NCI-H526 (cell line): ENCODE measurements around the gene ADAM17.
"Not testable (repeated sequence)": the region's sequence is repeated elsewhere in the genome, so short reads cannot be mapped to it uniquely, and the experiment has no call there.

Experiments
- DNase-seq, 2 experiments: peaks; one replicate each; lab custom pipeline; 2025; lab: John Stamatoyannopoulos, UW

The ADAM17 gene

DNA sequence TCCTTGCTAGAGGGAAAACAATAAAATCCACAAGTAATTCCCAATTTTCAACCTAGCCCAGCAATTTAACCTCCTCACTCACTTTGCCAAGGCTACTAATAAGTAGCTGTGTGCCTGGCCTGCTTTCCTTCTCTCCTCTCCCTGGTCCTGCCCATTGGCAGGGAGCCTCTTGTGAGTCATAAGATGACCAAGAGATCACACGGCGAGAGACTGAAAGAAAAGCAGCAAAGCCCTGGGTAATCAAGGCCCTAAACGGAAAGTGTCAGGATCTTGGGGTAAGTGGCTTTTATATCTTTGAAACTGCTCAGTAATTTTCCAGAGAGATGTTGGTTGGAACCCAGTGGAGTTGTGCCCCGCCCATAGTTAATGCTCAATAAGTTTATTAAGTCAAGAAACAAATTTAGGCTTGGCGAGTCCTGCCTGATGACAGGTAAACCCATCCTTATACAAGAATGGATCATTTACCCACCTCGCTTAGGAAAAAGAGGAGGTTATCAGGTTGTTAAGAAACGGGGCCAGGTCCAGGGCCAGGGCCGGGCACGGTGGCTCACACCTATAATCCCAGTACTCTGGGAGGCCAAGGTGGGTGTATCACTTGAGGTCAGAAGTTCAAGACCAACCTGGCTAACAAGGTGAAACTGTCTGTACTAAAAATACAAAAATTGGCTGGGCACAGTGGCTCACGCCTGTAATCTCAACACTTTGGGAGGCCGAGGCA, 10.0 kb upstream of the ADAM17 start:
- DNase-seq, result no peak

DNA sequence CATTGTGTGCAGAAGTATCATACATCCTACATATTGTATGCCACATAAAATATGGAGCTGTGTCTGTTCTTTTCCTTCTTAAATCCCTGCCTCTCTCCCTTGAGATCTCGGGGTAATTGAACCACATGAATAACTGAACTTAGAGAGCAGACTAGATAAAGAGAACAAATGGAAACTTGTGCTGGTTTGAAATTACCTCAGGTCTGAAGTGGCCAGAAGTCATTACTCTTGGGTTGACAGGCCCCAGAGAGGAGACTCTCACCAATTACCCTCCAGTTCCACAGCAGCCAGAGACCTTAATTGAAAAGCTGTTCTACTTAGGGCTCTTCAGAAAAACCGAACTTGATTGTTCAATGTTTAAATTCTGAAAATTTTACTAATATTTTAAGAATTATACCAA, 5.0 kb upstream of the ADAM17 start:
- DNase-seq, result no peak

DNA sequence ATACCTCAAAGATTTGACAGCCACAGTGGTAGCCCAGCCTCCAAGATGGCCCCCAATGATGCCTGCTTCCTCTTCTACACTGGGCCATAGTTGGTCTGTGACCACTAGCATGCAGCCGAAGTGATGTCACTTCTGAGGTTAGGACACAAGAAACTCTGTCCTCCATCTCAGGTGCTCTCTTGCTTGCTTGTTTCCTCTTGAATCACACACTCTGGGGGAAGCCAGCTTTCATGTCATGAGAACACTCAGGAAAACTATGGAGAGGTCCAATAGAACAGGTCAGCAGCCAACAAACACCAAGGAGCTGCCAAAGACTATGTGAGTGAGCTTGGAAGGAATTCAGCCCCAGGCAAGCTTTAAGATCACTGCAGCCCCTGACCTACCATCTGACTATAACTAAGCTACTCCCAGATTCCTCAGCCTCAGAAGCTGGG, 3.3 kb upstream of the ADAM17 start:
- no peak for DNase-seq

DNA sequence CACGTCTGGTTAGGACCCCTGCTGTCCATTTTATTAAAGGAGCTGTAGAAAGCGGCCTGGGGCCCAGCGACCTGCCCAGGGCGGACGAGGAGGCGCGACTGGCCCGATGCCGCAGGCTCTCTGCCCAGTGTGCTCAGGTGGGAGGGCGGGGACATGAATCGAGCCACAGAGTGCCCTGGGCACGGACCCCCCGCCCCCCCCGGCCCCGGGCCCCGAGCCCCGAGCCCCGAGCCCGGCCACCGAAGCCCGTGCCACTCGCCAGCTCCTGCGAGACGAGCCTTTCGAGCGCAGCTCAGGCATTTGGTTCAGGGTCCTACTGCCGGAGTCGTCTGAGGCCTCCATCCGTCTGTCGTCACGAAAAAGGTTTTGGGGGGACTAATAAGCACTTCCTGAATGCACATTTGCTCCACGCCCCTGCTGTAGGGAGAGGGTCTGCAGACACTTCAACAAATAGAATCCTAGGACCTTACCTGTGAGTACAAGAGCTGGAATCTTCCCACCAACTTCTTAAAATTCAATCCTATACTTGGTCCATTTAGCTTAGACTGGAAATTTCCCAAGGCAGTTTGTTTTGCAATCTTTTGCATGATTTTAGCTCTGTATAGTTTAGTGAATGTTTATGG, 602 bp upstream of the ADAM17 start:
- DNase-seq, result peak in 1 of 2 experiments; percentile 77

DNA sequence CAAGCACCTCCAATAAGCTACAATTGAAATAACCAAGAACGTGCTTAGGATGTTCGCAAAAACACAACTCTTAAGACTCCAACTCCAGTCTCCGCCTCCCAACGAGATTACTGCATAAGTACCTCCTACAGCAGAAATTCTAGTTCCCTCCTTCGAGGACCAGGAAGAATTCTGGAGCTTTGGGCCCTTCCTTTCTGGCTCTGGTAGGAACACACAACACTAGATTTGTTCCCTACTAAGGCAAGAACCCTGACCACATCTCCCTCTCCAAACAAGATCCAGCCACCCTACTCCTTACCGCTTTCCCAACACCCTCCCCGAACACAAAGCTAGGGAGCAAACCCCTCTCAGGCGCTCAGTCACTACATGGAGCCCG, 721 bp downstream of the ADAM17 start:
- DNase-seq, result peak in 1 of 2 experiments; percentile 45

DNA sequence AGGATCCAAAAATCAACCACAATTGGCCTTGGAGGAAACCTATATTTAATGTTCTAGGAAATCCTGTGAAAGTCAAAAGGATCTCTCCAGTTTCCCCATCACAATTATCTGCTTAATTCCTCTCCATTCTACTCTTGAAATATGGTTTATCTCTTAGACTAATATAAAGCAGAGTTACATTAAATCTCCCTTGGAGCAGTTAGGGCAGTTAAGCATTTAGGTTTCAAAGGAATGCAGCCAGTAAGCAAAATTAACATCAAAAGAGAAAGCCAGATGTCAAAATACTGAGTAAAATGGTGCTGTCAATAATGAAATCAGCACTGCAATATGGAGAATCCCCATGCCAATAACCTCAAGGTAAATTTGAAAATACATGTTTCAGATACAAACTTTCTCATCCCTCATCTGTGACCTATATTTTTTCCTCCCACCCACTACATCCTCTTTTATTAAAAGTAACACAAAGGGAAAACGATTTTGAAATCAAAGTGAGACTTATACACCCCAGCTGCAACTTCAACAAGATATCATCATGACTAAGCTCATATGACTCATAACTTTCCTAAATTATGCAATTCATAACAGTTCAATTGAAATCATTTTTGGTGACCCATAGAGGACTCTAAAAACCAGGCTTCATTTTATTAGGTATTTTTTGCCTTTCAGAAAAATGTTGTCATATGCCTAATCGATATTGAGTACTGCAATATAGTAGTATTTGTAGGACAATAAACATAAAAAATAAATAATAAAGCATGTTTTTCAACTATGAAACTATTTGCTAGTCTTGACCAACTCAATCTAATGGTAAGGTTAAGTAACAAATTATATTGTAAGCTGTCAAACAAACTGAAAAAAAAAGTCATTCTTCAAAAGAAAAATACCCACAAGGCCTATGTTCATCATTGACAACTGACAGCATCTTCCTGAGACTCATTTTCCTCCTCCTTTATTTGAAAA, 3.1 kb downstream of the ADAM17 start:
- DNase-seq, result no peak

DNA sequence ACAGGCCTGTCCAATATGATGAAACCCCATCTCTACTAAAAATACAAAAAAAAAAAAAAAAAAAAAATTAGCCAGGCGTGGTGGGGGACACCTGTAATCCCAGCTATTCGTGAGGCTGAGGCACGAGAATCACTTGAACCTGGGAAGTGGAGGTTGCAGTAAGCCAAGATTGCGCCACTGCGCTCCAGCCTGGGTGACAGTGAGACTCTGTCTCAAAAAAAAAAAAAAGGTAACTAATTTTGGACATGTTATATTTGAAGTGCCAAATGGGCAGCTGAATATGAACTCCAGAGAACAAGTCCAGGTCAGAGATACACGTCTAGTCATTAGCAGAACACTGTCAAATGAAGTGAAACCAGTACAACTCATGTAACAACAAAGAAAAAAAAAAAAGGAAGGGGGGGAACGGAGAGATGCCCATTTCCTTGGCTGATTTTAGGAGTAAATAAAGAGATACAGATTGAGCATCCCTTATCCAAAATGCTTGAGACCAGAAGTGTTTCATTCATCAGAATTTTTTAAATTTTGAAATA, 4.7 kb downstream of the ADAM17 start:
- not testable (repeated sequence) for DNase-seq

DNA sequence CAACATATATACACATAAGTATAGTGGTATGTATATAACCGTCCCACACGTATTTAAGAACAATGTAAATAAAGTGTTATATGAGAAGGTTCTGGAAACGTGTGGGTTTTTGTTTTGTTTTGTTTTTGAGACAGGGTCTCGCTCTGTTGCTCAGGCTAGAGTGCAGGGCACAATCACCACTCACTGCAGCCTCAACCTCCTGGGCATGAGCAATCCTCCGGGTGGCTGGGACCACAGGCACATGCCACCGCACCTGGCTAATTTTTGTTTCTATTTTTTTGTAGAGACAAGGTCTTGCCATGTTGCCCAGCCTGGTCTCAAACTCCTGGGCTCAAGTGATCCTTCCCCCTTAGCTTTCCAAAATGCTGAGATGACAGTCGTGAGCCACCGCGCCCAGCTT, 6.2 kb downstream of the ADAM17 start:
- no peak for DNase-seq

DNA sequence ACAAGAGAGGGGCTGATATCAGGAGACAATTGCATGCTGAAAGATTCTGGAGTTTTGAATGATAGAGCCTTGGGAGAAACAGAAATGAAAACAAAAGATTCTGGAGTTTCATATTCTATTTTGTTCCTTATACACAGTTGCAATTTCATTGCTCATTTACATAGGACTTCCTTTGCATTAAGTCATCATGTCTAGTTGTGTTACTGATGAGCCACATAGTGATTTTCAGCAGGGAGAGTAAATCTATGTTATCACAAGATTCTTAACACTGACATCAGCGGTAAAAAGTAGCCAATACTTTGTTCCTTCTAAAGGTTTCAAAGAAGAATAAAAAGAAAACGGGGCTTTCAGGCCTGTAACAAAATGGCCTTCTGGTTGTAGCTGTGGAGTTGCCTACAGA, 7.1 kb downstream of the ADAM17 start:
- no peak for DNase-seq

DNA sequence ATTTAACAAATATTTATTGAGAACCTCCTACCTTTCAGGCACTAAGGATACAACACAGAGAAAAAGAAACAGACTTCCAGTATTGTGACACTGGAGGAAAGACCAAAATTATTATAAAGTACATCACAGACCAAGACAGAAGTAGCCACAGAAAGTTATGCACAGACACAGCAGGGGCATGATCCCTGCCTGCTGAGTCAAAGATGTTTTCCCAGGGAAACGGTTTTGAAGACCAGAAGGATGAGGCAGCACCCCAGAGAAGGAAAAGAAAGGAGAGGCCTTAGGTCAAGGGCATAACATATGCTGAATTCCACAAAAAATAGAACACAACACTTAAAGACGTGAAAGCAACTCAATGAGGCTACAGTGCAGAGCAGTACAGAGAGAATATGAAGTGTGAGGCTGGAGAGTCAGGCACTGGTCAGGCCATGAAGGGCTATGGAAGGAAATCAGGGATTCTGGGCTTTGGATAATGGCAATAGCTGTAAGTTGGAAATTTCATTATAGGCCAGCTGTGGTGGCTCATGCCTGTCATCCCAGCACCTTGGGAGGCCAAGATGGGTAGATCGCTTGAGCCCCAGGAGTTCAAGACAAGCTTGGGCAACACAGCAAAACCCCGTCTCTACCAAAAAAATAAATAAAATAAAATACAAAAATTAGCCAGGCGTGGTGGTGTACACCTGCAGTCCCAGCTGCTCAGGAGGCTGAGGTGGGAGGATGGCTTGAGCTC, 8.2 kb downstream of the ADAM17 start:
- DNase-seq, result no peak

DNA sequence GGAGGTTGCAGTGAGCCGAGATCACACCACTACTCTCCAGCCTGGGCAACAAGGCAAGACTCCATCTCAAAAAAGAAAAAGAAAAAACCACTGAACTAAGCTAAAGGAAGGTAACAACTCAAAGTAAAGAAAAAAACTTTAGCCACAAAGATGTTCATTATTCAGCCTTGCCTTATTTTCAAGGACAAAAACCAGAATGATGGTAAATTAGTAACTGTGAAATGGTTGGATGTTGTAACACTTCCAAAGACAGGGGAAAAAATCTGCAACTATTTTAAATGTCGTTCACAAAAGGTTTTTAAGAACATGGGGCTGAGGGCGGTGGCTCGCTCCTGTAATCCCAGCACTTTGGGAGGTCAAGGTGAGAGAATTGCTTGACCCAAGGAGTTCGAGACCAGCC, 10.1 kb downstream of the ADAM17 start:
- DNase-seq, result no peak

DNA sequence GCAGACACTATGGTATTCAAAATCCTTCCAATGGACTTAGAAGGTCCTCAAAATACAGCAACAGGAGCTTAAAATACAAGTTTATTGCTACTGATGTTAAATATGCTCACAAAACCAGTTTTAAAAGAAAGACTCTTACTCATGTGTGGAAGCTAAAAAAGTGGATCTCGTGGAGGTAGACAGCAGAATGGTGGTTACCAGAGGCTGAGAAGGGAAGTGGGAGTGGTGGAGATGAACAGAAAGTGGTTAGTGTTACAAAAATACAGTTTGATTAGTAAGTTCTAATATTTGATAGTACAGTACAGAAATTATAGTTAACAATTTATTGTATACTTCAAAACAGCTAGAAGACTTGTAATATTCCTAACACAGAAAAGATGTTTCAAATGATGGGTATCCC, 12.1 kb downstream of the ADAM17 start:
- no peak for DNase-seq

DNA sequence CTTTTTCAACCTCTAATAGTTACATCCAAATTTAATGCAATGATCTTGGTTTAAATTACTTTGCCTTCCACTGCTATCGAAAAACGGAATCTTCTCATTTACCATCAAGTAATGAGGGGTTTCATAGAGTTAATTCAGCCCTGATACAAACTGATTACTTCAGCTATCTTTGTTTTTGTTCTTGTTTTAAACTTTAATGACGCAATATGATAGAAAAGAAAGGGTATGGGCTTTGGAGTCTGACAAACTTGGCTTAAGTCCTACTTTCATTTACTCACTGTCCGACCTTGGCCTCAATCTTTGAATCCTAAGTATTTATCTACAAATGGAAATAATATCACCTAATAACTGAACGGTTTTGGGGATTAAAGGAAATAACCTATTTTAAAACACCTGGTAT, 16.1 kb downstream of the ADAM17 start:
- DNase-seq, result no peak

DNA sequence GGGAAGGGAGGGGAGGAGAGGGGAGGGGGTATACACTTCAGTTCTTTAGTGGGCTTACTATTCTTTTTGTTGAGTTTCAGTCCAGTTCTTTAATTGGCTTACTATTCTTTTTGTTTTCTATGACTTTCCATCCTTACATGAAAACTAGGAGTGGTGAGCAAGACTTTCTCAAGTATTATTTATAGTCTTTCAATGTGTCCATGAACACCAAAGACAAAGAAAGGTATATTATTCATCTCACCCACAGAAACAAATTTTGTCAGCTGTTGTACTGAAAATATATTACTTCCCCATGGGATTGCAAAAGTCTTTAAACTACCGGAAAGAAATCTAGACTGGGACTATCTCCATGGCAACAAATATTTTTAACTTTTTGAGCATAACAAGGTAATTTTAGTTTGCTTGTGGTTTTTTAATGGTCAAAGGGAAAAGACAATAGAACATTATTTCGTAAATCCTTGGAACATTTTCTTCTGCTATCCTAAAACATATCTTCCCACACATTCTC, 17.6 kb downstream of the ADAM17 start:
- DNase-seq, result no peak

DNA sequence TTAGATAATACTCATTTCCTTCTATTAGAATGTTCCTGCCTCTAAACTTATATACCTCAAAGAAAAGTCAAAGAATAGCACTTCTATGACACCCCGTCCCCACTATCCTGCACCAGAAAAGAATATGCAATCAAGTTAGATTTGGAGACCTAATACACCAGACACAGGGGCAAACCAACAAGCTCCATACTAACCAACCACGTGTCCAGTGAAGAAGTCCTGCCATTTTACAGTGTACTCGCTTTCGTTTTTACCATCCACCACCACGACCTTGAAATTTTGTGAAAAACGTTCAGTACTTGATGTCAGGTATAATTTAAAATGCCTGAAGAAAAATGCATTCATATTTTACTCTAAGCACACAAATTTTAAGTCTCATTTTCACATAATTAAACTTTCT, 19.1 kb downstream of the ADAM17 start:
- no peak for DNase-seq

DNA sequence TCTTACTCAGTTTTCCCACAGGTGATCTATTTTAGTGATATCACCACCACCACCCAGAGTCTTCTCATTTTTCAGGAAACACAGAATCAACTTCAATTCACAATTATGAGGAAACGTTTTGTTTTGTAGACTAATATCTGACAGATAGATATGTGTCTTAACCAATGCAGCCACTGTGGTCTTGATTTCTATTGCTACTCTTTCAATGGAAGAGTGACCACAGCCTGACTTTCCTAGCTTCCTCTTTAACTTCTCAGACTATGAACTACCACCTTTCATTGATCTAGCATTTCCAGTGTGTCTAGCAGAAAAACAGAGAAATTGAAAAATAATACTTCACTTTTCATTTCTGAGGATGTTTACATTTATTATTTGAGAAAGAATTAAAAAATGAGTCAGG, 20.5 kb downstream of the ADAM17 start:
- DNase-seq, result no peak

DNA sequence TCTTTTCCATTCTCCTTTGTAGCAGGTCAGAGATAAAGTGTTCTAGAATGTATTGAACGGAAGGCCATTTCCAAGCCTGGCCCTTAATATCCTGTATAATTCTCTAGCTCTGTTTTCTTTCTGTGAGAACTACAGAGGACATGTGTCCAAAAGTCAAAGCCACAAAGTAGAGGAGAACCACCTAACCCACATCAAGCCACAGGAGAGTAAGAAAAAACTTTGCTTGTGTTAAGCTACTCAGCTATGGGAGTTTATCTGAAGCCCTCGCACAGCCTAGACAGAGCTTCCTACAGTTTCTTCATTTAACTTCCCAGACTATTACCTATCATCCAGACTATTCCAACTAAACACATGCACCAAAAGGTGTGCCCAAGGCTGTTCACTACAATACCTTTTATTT, 22.0 kb downstream of the ADAM17 start:
- no peak for DNase-seq

DNA sequence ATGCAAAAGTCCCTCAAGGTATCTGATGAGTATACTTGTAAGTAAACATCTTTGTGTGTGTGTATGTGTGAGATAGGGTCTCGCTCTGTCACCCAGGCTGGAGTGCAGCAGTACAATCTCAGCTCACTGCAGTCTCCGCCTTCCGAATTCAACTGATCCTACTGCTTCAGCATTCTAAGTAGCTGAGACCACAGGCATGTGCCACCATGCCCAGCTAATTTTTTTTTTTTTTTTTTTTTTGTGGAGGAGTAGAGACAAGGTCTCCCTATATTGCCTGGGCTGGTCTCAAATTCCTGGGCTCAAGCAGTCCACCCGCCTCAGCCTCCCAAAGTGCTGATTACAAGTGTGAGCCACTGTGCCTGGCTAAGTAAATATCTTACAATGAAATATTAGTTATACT, 23.2 kb downstream of the ADAM17 start:
- no peak for DNase-seq

DNA sequence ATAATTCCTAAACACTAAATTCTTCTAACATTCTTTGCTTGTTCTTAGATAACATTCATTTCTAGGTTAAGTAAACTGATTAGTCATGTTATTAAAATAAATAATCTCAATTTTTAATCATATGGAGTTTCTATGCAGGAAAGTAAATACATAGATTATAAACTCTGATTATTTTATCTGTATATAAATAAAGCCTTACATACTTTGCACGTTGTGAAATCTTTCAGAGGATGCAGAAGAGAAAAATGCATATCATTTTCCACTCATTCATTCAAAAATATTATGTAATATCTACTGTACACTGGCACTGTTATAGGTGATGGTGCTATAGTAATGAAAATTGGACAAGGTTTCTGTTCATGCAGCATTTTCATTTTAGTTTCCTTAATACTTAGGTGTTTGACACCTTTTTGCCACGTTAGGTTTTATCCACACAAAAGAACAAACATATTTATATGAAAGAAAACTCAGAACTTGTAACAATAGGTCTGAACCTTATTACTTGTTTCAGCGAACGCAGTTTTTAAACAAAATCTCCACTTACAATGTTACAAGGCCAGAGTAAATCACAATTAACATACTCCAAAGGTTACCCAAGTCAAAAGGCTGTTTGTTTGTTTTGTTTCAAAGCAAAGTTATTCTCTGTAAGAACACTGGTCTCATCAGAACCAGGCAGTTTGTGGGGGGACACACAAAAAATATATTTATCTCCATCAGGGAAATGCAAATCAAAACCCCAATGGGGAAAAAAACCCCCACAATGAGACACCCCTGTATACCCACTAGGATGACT, 27.4 kb downstream of the ADAM17 start:
- no peak for DNase-seq

DNA sequence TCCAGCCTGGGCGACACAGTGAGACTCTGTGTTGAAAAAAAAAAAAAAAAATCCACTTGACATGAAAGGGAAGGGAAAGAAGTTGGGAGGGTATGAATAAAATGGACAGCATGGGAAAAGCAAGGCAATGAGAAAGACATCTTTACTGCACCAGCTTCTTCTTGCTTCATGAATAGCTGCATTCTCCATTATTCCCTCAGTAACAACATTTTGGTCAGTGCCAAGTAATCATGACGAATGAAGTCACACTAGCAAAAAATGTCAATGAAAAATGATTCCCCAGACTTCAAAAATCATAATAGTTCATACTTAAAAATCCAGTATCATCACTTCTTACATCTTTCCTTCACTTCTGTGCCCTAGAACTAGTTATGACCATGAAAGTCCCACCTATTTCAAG, 30.4 kb downstream of the ADAM17 start:
- no peak for DNase-seq

DNA sequence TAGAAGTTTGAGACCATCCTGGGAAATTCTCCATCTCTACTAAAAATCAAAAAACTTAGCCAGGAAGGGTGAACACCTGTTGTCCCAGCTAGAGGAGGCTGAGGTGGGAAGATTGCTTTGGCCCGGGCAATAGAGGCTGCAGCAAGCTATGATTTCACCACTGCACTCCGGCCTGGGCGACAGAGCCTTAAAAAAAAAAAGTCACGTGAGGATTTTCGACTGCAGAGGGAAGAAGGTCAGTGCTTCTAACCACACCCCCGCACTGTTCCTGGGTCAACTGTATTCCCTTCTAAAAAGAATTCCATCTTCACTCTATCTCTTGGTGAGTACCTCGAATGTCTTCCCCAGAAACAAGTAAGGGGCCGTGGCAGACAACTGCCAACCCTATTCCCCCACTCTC, 31.3 kb downstream of the ADAM17 start:
- DNase-seq, result no peak
